ENCODE results near the gene SYNJ2.
"Not testable (repeated sequence)": the region's sequence is repeated elsewhere in the genome, so short reads cannot be mapped to it uniquely, and the experiment has no call there.

The SYNJ2 gene

DNA sequence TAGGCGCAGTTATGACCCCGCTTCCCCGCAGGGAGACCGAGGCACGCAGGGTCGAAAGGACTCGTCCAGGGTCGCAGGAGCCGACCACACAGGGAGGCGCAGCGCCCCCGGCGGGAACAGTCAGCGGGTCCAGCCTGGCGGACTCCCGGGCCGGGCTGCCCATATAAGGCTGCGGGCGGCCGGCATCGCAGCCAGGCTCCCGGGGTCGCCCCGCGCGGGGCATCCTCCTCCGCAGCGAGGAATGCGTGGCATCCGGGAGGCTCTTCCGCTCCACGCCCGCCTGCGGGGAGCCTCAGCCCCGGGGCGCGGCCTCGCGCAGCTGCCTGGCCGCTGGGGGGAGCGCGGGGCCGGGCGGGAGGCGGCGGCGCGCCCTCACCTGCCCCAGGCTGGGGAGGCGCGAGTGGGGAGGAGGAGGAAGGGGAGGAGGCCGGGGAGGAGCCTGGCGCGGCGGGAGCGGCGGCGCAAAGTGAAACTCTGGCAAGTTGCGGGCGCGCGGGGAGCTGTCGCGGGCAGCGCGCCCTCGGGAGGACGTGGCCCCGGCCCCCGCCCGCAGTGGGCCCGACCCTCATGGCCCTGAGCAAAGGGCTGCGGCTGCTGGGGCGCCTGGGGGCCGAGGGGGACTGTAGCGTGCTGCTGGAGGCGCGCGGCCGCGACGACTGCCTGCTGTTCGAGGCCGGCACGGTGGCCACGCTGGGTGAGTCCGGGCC is at the start of gene SYNJ2:
SYNJ2 (plus strand) TSS at position 469 of the 707 bp plus-strand sequence; CDS start at position 568, 99 bp downstream.
- Histone ChIP-seq H3K27ac (ENCODE audit: low read depth, low read length) (peak within 1 kb of the TSS; percentile 77), H3K9ac (ENCODE audit: low read length) (peak within 1 kb of the TSS; percentile 66), H3K4me1 (ENCODE audit: control insufficient read depth, insufficient read depth, low read length) (peaks cover 3% of the 10 kb centered on the region), H3K27me3 (ENCODE audit: control insufficient read depth, insufficient read depth, low read length) (no peaks in the 10 kb centered on the region), H3K36me3 (ENCODE audit: control insufficient read depth, insufficient read depth, low read length) (no peaks in the 10 kb centered on the region), H3K4me3 (ENCODE audit: low read length) (peak within 1 kb of the TSS; percentile 81)

GRCh38 chr6:157935786-157936185 is 45.9 kb upstream of the SYNJ2 start:
- no peak overlapping the region for H3K9ac ChIP-seq (ENCODE audit: low read length)
- no peak overlapping the region for H3K4me3 ChIP-seq (ENCODE audit: low read length)
- no peaks in the 10 kb centered on the region for H3K27me3 ChIP-seq (ENCODE audit: control insufficient read depth, insufficient read depth, low read length)
- H3K27ac ChIP-seq (ENCODE audit: low read depth, low read length), result no peak overlapping the region
- peaks cover 25% of the 10 kb centered on the region for H3K36me3 ChIP-seq (ENCODE audit: control insufficient read depth, insufficient read depth, low read length)
- no peaks in the 10 kb centered on the region for H3K4me1 ChIP-seq (ENCODE audit: control insufficient read depth, insufficient read depth, low read length)

GRCh38 chr6:157937318-157937717 is 44.3 kb upstream of the SYNJ2 start:
- Histone ChIP-seq H3K4me1 (ENCODE audit: control insufficient read depth, insufficient read depth, low read length) (no peaks in the 10 kb centered on the region), H3K27me3 (ENCODE audit: control insufficient read depth, insufficient read depth, low read length) (no peaks in the 10 kb centered on the region), H3K27ac (ENCODE audit: low read depth, low read length) (no peak overlapping the region), H3K9ac (ENCODE audit: low read length) (no peak overlapping the region), H3K36me3 (ENCODE audit: control insufficient read depth, insufficient read depth, low read length) (peaks cover 35% of the 10 kb centered on the region), H3K4me3 (ENCODE audit: low read length) (no peak overlapping the region)

- Histone ChIP-seq H3K36me3 (ENCODE audit: control insufficient read depth, insufficient read depth, low read length) (peaks cover 37% of the 10 kb centered on the region), H3K4me3 (ENCODE audit: low read length) (no peak overlapping the region), H3K9ac (ENCODE audit: low read length) (no peak overlapping the region)
Observed at GRCh38 chr6:157937916-157938315, 43.7 kb upstream of the SYNJ2 start.

DNA sequence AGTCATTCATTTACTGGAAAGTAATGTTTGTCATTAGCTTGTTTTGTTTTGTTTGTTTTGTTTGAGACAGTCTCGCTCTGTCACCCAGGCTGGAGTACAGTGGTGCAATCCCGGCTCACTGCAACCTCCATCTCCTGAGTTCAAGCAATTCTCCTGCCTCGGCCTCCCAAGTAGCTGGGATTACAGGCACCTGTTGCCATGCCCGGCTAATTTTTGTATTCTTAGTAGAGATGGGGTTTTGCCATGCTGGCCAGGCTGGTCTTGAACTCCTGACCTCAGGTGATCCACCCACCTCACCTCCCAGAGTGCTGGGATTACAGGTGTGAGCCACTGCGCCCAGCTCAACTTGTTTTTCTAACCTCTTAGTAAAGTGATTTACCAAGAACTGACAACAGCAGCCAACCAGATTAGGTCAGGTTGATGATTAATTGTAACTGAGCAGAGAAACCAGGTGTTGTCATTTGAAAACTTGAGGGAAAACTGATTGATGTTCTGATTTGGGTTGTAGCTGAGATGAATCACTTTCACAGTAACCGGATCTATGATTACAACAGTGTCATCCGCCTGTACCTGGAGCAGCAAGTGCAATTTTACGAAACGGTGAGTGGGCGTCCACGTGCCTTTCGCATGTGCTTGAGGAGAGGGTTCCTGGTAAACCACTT is 41.2 kb upstream of the SYNJ2 start:
- H3K4me3 ChIP-seq (ENCODE audit: low read length); H3K27ac ChIP-seq (ENCODE audit: low read depth, low read length); H3K9ac ChIP-seq (ENCODE audit: low read length); H3K4me1 ChIP-seq (ENCODE audit: control insufficient read depth, insufficient read depth, low read length); H3K27me3 ChIP-seq (ENCODE audit: control insufficient read depth, insufficient read depth, low read length): not testable (repeated sequence)
- H3K36me3 ChIP-seq (ENCODE audit: control insufficient read depth, insufficient read depth, low read length), result peaks cover 39% of the 10 kb centered on the region

More at GRCh38 chr6:157937916-157938315, 43.7 kb upstream of the SYNJ2 start:
- H3K27me3 ChIP-seq (ENCODE audit: control insufficient read depth, insufficient read depth, low read length), result no peaks in the 10 kb centered on the region
- no peak overlapping the region for H3K27ac ChIP-seq (ENCODE audit: low read depth, low read length)
- H3K4me1 ChIP-seq (ENCODE audit: control insufficient read depth, insufficient read depth, low read length), result no peaks in the 10 kb centered on the region

DNA sequence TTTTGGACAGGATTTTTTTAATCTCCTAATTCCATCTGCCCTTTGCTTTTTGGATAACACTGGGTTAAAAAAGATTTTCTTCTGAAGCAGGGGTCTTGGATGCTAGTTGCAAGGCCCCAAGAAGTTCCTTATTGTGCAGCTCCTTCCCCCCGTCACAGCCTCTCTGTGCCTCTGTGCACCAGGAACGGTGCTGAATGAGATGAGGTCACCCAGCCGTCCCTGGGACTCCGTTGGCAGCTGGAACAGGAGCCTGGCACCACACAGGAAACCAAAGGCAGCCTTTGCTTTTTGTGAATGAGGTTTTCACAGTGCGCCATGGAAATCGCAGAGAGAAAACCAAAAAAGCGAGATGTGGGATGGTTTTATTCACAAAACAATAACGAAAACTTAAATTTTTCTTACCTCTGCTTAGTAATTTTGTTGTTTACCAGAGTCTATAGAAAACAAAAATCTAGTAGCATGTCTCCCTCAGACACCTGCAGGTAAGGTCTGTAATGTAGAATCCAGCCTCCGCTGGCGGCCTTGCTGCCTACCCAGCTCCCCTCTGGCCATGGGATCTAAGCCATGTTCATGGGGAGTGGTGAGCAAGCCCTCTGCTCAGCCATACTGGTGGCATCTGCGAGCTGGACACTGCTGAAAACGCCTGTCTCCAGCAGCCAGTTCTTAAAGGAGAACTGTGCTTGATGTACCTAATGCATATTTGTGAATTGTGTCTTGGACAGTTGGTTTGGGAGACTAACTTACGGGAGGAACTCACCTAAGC is 40.4 kb upstream of the SYNJ2 start:
- no peaks in the 10 kb centered on the region for H3K4me1 ChIP-seq (ENCODE audit: control insufficient read depth, insufficient read depth, low read length)
- no peaks in the 10 kb centered on the region for H3K27me3 ChIP-seq (ENCODE audit: control insufficient read depth, insufficient read depth, low read length)
- H3K9ac ChIP-seq (ENCODE audit: low read length), result no peak overlapping the region
- H3K36me3 ChIP-seq (ENCODE audit: control insufficient read depth, insufficient read depth, low read length), result peaks cover 35% of the 10 kb centered on the region
- H3K27ac ChIP-seq (ENCODE audit: low read depth, low read length), result no peak overlapping the region
- no peak overlapping the region for H3K4me3 ChIP-seq (ENCODE audit: low read length)

DNA sequence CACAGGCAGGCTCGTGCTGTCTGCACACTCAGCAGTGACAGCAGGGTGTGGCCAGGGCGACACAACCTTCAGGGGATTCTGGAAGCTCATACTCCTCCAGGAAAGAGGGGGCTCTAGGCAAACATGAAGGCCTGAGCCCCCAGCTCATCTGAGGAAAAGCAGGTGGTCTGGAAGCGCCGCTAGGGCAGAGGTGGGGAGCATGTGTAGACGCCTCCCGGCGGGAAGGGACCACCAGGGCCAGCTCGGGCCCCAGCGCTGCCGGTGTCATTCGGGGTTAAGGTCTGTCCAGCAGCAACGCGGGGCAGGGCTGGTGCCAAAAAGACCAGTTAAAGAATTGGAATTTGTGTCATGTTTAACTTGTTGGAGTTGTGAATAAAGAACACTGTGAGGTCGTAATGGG is 39.3 kb upstream of the SYNJ2 start:
- no peaks in the 10 kb centered on the region for H3K27me3 ChIP-seq (ENCODE audit: control insufficient read depth, insufficient read depth, low read length)
- H3K4me3 ChIP-seq (ENCODE audit: low read length), result no peak overlapping the region
- no peak overlapping the region for H3K9ac ChIP-seq (ENCODE audit: low read length)
- H3K4me1 ChIP-seq (ENCODE audit: control insufficient read depth, insufficient read depth, low read length), result no peaks in the 10 kb centered on the region
- H3K36me3 ChIP-seq (ENCODE audit: control insufficient read depth, insufficient read depth, low read length), result peaks cover 33% of the 10 kb centered on the region
- no peak overlapping the region for H3K27ac ChIP-seq (ENCODE audit: low read depth, low read length)

DNA sequence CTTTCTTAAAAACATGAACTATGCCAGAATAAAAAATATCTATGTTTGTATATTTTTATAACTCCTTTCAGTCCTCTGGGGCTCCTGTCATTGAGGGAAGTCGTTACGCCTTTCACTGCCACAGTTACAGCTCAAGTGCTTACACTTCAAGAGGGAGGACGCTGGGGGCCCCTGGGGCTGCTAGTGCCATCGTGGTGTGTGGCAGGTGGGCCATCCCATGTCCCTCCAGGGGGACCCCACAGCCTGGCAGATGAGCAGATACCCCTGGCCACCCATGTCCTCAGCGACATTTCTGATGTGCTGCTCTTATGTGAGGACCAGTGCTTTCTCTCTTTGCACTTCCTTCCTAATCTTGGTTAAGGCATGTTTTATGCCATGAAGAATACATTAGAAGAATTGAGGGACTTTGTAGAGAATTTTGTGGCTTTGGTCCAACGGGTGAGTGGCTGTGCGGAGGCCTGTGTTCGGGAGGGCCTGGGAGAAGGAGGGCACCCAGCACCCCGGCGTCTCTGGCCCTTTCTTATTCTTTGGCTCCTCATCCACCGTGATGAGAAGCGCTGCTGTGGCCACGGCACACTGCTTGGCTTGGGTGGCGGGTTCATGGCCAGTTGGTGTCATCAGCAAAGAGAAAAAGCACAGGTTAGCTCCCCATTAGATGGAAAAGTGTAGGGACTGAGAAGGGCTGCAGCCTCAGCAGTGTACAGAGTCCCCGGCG is 38.3 kb upstream of the SYNJ2 start:
- no peaks in the 10 kb centered on the region for H3K27me3 ChIP-seq (ENCODE audit: control insufficient read depth, insufficient read depth, low read length)
- H3K4me3 ChIP-seq (ENCODE audit: low read length), result no peak overlapping the region
- no peak overlapping the region for H3K27ac ChIP-seq (ENCODE audit: low read depth, low read length)
- peaks cover 27% of the 10 kb centered on the region for H3K36me3 ChIP-seq (ENCODE audit: control insufficient read depth, insufficient read depth, low read length)
- H3K9ac ChIP-seq (ENCODE audit: low read length), result no peak overlapping the region
- no peaks in the 10 kb centered on the region for H3K4me1 ChIP-seq (ENCODE audit: control insufficient read depth, insufficient read depth, low read length)

DNA sequence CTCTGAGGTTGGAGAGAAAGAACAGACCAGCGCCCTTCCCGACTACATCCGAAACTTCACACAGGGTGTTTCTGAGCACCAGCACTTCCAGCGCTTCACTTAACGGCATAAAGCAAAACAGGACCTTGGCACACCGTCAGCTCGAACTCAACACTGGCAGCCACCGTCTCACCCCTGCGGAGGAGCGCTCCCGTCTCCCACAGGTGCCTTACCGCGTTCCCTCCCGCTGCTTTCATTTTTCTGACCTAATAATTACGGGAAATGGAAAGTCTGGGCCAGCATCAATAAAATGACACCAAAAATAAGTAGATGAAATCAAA is 37.7 kb upstream of the SYNJ2 start:
- Histone ChIP-seq H3K36me3 (ENCODE audit: control insufficient read depth, insufficient read depth, low read length) (peaks cover 25% of the 10 kb centered on the region), H3K27ac (ENCODE audit: low read depth, low read length) (no peak overlapping the region), H3K4me3 (ENCODE audit: low read length) (no peak overlapping the region), H3K9ac (ENCODE audit: low read length) (no peak overlapping the region), H3K27me3 (ENCODE audit: control insufficient read depth, insufficient read depth, low read length) (no peaks in the 10 kb centered on the region), H3K4me1 (ENCODE audit: control insufficient read depth, insufficient read depth, low read length) (no peaks in the 10 kb centered on the region)

GRCh38 chr6:157944983-157945931 is 36.4 kb upstream of the SYNJ2 start:
- H3K27me3 ChIP-seq (ENCODE audit: control insufficient read depth, insufficient read depth, low read length), result no peaks in the 10 kb centered on the region
- H3K27ac ChIP-seq (ENCODE audit: low read depth, low read length), result no peak overlapping the region
- no peak overlapping the region for H3K9ac ChIP-seq (ENCODE audit: low read length)
- no peaks in the 10 kb centered on the region for H3K4me1 ChIP-seq (ENCODE audit: control insufficient read depth, insufficient read depth, low read length)
- H3K4me3 ChIP-seq (ENCODE audit: low read length), result no peak overlapping the region
- H3K36me3 ChIP-seq (ENCODE audit: control insufficient read depth, insufficient read depth, low read length), result peaks cover 21% of the 10 kb centered on the region

DNA sequence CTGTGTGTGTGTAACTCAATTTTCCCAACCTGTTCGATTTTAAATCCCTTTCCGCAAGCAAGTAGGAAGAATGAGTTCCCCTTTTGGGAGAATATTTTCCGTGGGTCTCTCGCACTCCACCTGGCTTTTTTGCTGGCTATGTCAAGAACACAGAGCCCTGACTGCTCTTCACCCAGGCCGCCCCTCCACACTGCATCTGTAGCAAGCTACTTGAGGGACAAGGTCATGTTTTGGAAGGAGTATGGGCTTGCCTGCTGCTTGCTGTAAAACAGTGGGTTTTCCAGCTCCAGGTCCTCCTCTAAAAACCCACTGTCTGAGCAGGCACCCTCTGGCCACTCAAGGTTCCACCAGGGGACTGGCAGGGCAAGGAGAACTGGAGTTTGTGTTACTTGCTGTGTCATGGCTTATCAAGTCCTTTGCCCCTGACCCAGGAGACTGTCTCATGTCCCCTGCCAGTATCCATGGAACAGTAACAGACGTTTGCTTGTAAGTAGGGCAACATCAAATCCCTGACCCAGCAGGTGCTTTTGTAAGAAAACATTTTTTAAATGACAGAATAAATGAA is 35.5 kb upstream of the SYNJ2 start:
- H3K36me3 ChIP-seq (ENCODE audit: control insufficient read depth, insufficient read depth, low read length), result peaks cover 16% of the 10 kb centered on the region
- H3K27ac ChIP-seq (ENCODE audit: low read depth, low read length), result no peak overlapping the region

More for the DNA sequence above, 35.5 kb upstream of the SYNJ2 start:
- Histone ChIP-seq H3K9ac (ENCODE audit: low read length) (no peak overlapping the region), H3K4me3 (ENCODE audit: low read length) (no peak overlapping the region), H3K27me3 (ENCODE audit: control insufficient read depth, insufficient read depth, low read length) (no peaks in the 10 kb centered on the region), H3K4me1 (ENCODE audit: control insufficient read depth, insufficient read depth, low read length) (no peaks in the 10 kb centered on the region)

All from rectal smooth muscle tissue (tissue), 1 donor.